HK-2 (cell line): ENCODE data around the gene SNX14.

Experiments used
- DNase-seq: peaks from one replicate; pipeline ENCODE4 v3.0.0-alpha.2; 2018; ENCODE audit not compliant: unreplicated experiment

SNX14 gene

DNA sequence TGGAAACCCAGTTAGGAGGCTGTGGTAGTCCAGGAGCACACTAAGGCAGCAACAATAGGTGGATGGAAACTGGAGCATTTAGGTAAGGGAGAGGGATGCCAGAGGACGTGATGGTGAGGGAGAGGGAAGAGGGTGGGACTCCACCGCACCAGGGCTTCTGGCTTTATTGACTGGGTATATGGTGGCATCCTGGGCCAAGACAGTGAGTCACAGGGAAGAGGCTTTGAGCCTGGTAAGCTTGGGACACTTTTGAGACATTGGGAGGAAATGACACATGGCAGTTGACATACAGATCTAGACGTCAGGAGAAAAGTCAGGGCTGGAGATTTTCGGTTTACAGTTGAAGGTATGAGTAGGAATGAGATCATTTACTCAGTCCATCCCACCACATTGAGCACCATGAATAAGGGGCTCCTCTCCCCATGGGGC lies 128.9 kb downstream of the SNX14 start:
- peak; percentile 77 for DNase-seq

DNA sequence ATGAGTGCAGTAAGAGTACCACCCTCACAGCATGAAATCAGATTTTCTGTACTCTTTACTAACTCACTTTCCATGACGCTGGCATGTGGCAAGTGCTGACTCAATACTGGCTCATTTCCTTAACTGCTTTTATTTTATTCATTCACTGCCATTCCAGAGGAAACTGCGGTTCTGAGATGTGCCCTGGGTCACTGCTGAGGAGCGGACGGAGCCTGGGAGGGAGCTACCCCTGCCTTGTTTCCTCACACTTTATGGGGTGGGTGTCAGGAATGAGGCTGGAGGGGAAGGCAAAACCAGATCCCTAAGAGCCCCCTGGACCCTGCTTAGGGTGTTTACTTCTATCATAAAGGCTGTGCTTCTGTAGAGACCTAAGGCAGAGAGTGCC lies 129.4 kb downstream of the SNX14 start:
- peak; percentile 82 for DNase-seq

DNA sequence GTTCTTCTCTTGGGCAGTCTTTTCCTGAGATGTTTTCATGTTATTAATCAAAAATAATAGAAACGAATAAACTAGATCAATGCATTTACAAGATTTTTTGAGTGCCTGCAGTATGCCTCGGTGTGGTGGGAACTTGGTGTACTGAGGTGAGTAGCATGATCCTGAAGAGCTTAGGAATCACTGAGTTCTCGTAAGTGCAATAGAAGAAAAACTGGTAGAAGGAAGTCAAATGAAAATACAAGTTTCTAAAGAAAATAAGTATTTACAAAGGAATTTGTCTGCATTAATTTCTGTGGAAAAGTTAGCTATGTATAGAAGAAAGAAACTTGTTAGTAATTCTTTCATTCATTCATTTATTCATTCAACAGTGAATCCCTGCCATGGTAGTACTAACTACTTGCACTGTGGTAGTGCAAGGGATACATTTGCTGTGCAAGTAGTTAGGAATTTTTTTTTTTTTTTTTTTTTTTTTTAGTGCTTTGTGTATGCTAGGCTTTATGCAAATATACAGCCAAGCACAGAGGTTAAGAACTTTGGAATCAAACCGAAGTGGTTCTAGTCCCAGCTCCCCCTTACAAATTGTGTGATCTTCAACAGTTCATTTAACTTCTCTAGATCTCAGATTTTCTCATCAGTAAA lies 129.9 kb downstream of the SNX14 start:
- no peak for DNase-seq

GRCh38 chr6:85462673-85463072 lies 131.0 kb downstream of the SNX14 start:
- DNase-seq, result no peak

- DNase-seq, result no peak
Observed at GRCh38 chr6:85461798-85462170, 131.9 kb downstream of the SNX14 start.

DNA sequence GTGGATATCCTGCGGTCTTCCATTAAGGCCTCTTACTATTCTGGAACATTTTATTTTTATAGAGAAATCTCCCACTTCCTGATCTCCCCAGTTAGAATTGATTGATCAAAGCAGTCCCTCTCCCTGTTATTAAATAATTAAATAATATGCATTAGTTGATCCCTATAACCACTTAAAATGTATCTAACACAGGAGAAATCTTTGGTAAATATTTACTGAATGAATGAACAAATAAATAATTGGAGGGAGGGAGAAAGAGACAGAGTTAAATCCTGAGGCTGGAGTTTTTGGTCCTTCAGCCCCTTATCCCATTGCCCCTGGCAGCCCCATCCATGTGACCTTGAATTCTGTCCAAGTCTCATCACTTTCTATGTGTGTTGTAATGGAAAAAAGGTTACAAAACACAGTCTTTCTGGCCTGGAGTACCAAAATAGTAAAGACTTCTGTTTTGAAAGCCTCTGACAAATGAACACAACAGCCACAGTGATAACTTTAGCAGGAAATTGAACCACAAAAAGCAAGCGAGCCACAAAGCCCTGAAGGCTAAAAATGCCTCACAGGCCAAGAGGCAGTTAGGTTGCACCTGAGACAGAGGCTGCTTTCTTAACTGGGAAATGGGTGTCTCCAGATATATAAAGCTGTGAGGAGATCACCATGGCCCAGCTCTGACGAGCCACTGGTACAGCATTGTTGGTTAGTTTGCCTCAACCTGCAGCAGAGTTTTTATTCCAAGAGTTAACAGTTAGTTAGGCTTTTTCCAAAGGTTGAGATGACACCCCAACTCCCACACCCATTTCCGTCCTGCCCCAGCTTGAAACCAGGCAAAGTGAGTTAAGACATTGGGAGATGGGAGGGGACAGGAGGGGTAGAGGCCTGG lies 132.5 kb downstream of the SNX14 start:
- DNase-seq, result no peak

DNA sequence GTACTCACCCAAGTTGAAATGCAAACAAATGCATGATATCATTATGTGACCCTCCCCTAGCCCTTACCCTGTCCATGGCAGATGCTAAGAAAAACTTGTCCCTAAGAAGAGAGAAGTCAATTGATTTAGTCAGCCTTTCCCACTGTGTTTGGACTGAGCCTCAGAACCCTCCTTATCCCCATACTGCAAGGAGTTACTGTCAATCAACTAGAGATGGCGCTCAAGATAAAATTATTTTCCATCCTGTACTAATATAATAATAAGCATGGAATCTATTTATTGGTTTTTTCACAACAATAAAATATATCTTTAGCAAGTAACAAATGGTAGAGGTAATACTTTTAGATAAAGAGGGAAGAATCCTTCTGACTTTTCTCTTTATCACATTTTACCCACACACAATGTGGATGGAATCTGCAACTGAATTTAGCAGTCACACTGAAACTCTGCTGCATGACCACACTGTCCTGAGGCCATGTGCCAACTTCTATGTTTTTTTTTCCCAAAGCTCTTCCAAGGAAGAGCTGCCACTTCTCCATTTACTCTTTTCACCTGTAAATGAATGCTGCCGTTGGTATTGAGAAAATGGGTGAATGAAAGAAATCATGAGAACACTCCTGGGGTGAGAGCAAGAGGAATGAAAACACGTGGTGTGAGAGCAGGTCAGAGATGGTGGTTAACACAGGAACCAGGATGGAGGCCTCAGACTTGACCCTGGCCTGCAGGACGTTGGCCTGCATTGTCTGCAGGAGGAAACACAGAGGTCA lies 133.3 kb downstream of the SNX14 start:
- no peak for DNase-seq

- DNase-seq, result no peak
Observed at GRCh38 chr6:85459224-85459901, 134.3 kb downstream of the SNX14 start.

DNA sequence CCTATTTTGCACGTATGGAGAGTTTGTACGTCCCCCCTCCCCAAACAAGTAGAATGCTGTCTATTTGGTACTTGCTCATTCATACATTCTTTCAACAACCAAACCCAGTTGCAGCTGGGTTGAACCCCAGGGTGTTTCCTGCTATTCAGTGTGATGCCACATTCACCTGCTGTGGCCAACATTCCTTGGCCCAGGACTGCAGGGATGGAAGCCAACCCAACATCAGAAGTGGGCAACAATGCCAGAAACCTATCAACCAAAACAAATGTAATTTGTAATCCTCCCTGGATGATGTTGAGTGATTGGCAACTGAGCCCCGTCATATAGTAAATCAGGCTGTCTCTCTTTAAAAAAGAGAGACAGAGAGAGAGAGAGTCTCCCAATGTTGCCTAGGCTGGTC lies 134.9 kb downstream of the SNX14 start:
- DNase-seq, result no peak

GRCh38 chr6:85458184-85458583 lies 135.5 kb downstream of the SNX14 start:
- DNase-seq, result no peak

GRCh38 chr6:85456782-85457181 lies 136.9 kb downstream of the SNX14 start:
- no peak for DNase-seq
